ENCODE results near the gene HDGF. TPM values are rescaled to one million over a fixed set of nuclear protein-coding genes. Genes with fewer than 3 reads are reported as not detected.
A peak's percentile ranks its signal among the peaks of the same experiment; 100 is the strongest.

HDGF gene
- total and polyA plus RNA-seq, 2 experiments from 2014 or later = 106 to 251 TPM

GRCh38 chr1:156767879-156768604, 16.6 kb upstream of the HDGF start:
- Mint-ChIP-seq H3K4me1 (peaks cover 37% of the 10 kb centered on the region), H3K36me3 (ENCODE audit: low read depth) (peaks cover 35% of the 10 kb centered on the region), H3K4me3 (no peak overlapping the region), H3K9me3 (no peaks in the 10 kb centered on the region), H3K27me3 (ENCODE audit: insufficient read depth, low read depth, poor library complexity) (peaks cover 10% of the 10 kb centered on the region), H3K27ac (no peak overlapping the region)
- Histone ChIP-seq H3K9me2 (ENCODE audit: insufficient read depth) (no peaks in the 10 kb centered on the region), H3K4me1 (ENCODE audit: insufficient read depth) (peaks cover 32% of the 10 kb centered on the region), H3K4me3 (peak overlapping the region; percentile 71), H3K36me3 (ENCODE audit: insufficient read depth) (peaks cover 7% of the 10 kb centered on the region), H2AFZ (no peak overlapping the region), H3K79me2 (replicated peaks; ENCODE audit: insufficient read depth) (peaks cover 59% of the 10 kb centered on the region), H3F3A (replicated peaks; ENCODE audit: low read depth) (peaks cover 15% of the 10 kb centered on the region), H3K4me2 (peak overlapping the region; percentile 99), H3K27ac (ENCODE audit: low read depth) (peak overlapping the region; percentile 83), H3K27me3 (ENCODE audit: insufficient read depth) (no peaks in the 10 kb centered on the region), H4K20me1 (replicated peaks; ENCODE audit: insufficient read depth) (peaks cover 45% of the 10 kb centered on the region)
- DNase-seq (ENCODE audit: low spot score) = peak; percentile 87
- TF ChIP-seq EZH2 (IDR thresholded peaks at IDR 0.05; ENCODE audit: low read depth, unreplicated experiment) = no peak
- no peak for TF ChIP-seq ETS1 (IDR thresholded peaks at IDR 0.05)
- TF ChIP-seq, protein P1, sequence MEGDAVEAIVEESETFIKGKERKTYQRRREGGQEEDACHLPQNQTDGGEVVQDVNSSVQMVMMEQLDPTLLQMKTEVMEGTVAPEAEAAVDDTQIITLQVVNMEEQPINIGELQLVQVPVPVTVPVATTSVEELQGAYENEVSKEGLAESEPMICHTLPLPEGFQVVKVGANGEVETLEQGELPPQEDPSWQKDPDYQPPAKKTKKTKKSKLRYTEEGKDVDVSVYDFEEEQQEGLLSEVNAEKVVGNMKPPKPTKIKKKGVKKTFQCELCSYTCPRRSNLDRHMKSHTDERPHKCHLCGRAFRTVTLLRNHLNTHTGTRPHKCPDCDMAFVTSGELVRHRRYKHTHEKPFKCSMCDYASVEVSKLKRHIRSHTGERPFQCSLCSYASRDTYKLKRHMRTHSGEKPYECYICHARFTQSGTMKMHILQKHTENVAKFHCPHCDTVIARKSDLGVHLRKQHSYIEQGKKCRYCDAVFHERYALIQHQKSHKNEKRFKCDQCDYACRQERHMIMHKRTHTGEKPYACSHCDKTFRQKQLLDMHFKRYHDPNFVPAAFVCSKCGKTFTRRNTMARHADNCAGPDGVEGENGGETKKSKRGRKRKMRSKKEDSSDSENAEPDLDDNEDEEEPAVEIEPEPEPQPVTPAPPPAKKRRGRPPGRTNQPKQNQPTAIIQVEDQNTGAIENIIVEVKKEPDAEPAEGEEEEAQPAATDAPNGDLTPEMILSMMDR (conservative IDR thresholded peaks at IDR 0.05; ENCODE audit: low read depth in 2 of 2) = no peak
- no peak for TF ChIP-seq EZH2phosphoT487 (IDR thresholded peaks at IDR 0.05; ENCODE audit: unreplicated experiment)
- TF ChIP-seq STAT1 (IDR thresholded peaks at IDR 0.05; ENCODE audit: unreplicated experiment) = no peak
- TF ChIP-seq ZNF114 (CRISPR knock-in tag; IDR thresholded peaks at IDR 0.05) = no peak
- no peak for TF ChIP-seq JUNB (IDR thresholded peaks at IDR 0.05; ENCODE audit: unreplicated experiment)
- no peak for TF ChIP-seq CREB1 (CRISPR knock-in tag; IDR thresholded peaks at IDR 0.05; ENCODE audit: low read depth)
- TF ChIP-seq REST (IDR thresholded peaks at IDR 0.05; ENCODE audit: unreplicated experiment) = no peak
- TF ChIP-seq ZNF331 (CRISPR knock-in tag; IDR thresholded peaks at IDR 0.05; ENCODE audit: low read depth) = no peak
- TF ChIP-seq, protein P2, sequence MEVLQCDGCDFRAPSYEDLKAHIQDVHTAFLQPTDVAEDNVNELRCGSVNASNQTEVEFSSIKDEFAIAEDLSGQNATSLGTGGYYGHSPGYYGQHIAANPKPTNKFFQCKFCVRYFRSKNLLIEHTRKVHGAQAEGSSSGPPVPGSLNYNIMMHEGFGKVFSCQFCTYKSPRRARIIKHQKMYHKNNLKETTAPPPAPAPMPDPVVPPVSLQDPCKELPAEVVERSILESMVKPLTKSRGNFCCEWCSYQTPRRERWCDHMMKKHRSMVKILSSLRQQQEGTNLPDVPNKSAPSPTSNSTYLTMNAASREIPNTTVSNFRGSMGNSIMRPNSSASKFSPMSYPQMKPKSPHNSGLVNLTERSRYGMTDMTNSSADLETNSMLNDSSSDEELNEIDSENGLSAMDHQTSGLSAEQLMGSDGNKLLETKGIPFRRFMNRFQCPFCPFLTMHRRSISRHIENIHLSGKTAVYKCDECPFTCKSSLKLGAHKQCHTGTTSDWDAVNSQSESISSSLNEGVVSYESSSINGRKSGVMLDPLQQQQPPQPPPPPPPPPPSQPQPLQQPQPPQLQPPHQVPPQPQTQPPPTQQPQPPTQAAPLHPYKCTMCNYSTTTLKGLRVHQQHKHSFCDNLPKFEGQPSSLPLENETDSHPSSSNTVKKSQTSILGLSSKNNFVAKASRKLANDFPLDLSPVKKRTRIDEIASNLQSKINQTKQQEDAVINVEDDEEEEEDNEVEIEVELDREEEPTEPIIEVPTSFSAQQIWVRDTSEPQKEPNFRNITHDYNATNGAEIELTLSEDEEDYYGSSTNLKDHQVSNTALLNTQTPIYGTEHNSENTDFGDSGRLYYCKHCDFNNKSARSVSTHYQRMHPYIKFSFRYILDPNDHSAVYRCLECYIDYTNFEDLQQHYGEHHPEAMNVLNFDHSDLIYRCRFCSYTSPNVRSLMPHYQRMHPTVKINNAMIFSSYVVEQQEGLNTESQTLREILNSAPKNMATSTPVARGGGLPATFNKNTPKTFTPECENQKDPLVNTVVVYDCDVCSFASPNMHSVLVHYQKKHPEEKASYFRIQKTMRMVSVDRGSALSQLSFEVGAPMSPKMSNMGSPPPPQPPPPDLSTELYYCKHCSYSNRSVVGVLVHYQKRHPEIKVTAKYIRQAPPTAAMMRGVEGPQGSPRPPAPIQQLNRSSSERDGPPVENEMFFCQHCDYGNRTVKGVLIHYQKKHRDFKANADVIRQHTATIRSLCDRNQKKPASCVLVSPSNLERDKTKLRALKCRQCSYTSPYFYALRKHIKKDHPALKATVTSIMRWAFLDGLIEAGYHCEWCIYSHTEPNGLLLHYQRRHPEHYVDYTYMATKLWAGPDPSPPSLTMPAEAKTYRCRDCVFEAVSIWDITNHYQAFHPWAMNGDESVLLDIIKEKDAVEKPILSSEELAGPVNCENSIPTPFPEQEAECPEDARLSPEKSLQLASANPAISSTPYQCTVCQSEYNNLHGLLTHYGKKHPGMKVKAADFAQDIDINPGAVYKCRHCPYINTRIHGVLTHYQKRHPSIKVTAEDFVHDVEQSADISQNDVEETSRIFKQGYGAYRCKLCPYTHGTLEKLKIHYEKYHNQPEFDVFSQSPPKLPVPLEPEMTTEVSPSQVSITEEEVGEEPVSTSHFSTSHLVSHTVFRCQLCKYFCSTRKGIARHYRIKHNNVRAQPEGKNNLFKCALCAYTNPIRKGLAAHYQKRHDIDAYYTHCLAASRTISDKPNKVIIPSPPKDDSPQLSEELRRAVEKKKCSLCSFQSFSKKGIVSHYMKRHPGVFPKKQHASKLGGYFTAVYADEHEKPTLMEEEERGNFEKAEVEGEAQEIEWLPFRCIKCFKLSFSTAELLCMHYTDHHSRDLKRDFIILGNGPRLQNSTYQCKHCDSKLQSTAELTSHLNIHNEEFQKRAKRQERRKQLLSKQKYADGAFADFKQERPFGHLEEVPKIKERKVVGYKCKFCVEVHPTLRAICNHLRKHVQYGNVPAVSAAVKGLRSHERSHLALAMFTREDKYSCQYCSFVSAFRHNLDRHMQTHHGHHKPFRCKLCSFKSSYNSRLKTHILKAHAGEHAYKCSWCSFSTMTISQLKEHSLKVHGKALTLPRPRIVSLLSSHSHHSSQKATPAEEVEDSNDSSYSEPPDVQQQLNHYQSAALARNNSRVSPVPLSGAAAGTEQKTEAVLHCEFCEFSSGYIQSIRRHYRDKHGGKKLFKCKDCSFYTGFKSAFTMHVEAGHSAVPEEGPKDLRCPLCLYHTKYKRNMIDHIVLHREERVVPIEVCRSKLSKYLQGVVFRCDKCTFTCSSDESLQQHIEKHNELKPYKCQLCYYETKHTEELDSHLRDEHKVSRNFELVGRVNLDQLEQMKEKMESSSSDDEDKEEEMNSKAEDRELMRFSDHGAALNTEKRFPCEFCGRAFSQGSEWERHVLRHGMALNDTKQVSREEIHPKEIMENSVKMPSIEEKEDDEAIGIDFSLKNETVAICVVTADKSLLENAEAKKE (CRISPR knock-in tag; IDR thresholded peaks at IDR 0.05) = no peak
- no peak for TF ChIP-seq NANOG (IDR thresholded peaks at IDR 0.05; ENCODE audit: borderline replicate concordance)
- TF ChIP-seq POLR2AphosphoS5 (IDR thresholded peaks at IDR 0.05; ENCODE audit: low read depth) = no peak; the same call in 1 of the 2 replicates
- ATAC-seq = peak; percentile 45

Data from GM23338 (cell line).